Pancreas (tissue), 10 donors: ENCODE results near the gene SLC36A2. TPM values are rescaled to one million over a fixed set of nuclear protein-coding genes. Genes with fewer than 3 reads are reported as not detected.

Experiments used
- ATAC-seq, 4 donors: fragments of 200-7000 bp; cut with Tn5 transposase; one replicate each; pipeline versions ENCODE4 v1.8.0 to v1.9.1; 2020; ENCODE audit warnings: mild to moderate bottlenecking in 4 of 4, moderate library complexity in 4 of 4
- DNase-seq, 6 donors: peaks; one replicate each; pipeline ENCODE4 v3.0.0-alpha.2; 2020
- FAIRE-seq: peaks from 2 replicates; lab custom pipeline; 2012; peaks lifted over from hg19 to GRCh38; lab: Jason Lieb, UNC
- H3K27ac ChIP-seq, 4 donors: fragments of 200-600 bp; sonication (generic); 1 replicate in 3 of 4; 2 replicates in 1 of 4; pipeline versions ENCODE4 v1.5.0 to v1.8.0; 2020
- H3K27me3 ChIP-seq, 4 donors: fragments of 200-600 bp; one replicate each; pipeline ENCODE4 v1.8.0; 2021
- H3K36me3 ChIP-seq, 3 donors: fragments of 200-600 bp; sonication (generic) in 1 of 3; one replicate each; pipeline versions ENCODE4 v1.5.0 to v1.8.0; 2020 to 2021
- H3K4me1 ChIP-seq, 3 donors: fragments of 200-600 bp; one replicate each; pipeline ENCODE4 v1.8.0; 2021
- H3K4me3 ChIP-seq, 4 donors: fragments of 200-600 bp; sonication (generic) in 2 of 4; one replicate each; pipeline versions ENCODE4 v1.5.0 to v1.8.0; 2020 to 2021
- H3K9me3 ChIP-seq, 4 donors: fragments of 200-600 bp; one replicate each; pipeline ENCODE4 v1.8.0; 2021
- CTCF ChIP-seq, 4 donors: fragments of 200-600 bp; sonication (generic) in 3 of 4; IDR thresholded peaks; one replicate each; pipeline versions ENCODE4 v1.5.0 to v1.8.0; 2021; ENCODE audit warnings: antibody characterized with exemption in 4 of 4
- WGBS, 2 donors: extraction: QIAGEN DNeasy Blood & Tissue Kit; methylation state at CpG; one replicate each; pipeline ENCODE4 v1.1.7; 2013; 5-methylcytosine and 5-hydroxymethylcytosine counted together
- intact Hi-C, 3 donors: fragments of 100-400 bp; cut with DNase I; formaldehyde crosslinking; loops; one replicate each; pipeline versions ENCODE4 v1.11.1 to v1.14.2; 2022
- polyA plus RNA-seq, 2 donors: library from polyadenylated mRNA; stranded (reverse); fragments of 200-250 nt; gene quantifications; one replicate each; pipeline ENCODE4 v1.2.3, GENCODE V29; 2013
- total RNA-seq, 6 donors: library from RNA; stranded (reverse); fragmentation: NEBNext Ultra II Directional in 4 of 6; extraction: Animal tissue kit (Norgen Biotek cat#: 25700) in 4 of 6; gene quantifications; one replicate each; pipeline versions ENCODE4 v1.2.1 to v1.2.4, GENCODE V29; 2021 to 2023
- donor health status: healthy with polysubstance abuse.
- donor health status: DM: no; HTN: no; CAD: no; lungs with moderate emphysema.
- donor health status: DM: no; HTN: no; CAD: no.
- donor health status: control.
- donor health status: control.
- donor health status: Bipolar disorder and iron deficiency.
- donor health status: DM: yes; HTN: yes; CAD: no.
- donor health status: DM: no; HTN: no; CAD: no.
- donor health status: DM: no; HTN: no; CAD: no.
- donor health status: DM: yes; HTN: yes; CAD: no.

SLC36A2 gene
- total and polyA plus RNA-seq, 8 donors: not detected

DNA sequence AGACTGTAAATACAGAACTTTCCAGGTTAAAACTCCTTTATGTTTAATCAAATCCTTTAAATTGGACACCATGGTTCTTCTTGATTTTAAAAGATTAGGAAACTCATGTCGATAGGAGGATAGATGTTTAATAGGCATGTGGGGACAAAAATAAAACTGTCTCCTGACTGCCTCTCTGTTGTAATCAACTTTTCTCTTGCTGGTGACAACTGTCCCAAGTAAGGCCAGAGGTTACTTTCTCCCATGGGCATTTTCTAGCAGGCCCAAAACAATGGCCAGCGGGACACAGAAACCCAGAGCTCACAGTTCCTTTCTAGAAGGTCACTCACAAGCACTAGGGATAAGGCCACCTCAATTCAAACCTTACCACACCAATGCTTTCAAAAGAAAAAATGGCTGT is 14.5 kb downstream of the SLC36A2 start:
- no peaks in the 10 kb centered on the region for H3K36me3 ChIP-seq
- DNase-seq (no peak), FAIRE-seq (no peak), ATAC-seq (no peak)
- H3K9me3 ChIP-seq: no peaks in the 10 kb centered on the region
- no peaks in the 10 kb centered on the region for H3K4me1 ChIP-seq
- H3K27ac ChIP-seq: no peak overlapping the region
- no peak for TF ChIP-seq CTCF (IDR thresholded peaks at IDR 0.05)
- no peaks in the 10 kb centered on the region for H3K27me3 ChIP-seq
- intact Hi-C loops: no loop called here
- no peak overlapping the region for H3K4me3 ChIP-seq
- 80 to 81% methylated on average over 2 of the region's 2 CpGs for WGBS, 2 donors

GRCh38 chr5:151328734-151329133 is 18.6 kb downstream of the SLC36A2 start:
- Histone ChIP-seq H3K27me3 (no peaks in the 10 kb centered on the region), H3K36me3 (no peaks in the 10 kb centered on the region), H3K4me1 (no peaks in the 10 kb centered on the region), H3K27ac (no peak overlapping the region), H3K9me3 (no peaks in the 10 kb centered on the region), H3K4me3 (no peak overlapping the region)
- intact Hi-C loops: no loop called here
- no peak for TF ChIP-seq CTCF (IDR thresholded peaks at IDR 0.05)
- DNase-seq (no peak), FAIRE-seq (no peak), ATAC-seq (no peak)
- WGBS, 2 donors: 81 to 84% methylated on average over 4 of the region's 4 CpGs

- no peaks in the 10 kb centered on the region for H3K27me3 ChIP-seq
- no peaks in the 10 kb centered on the region for H3K4me1 ChIP-seq
- no peak overlapping the region for H3K27ac ChIP-seq
- no peak for TF ChIP-seq CTCF (IDR thresholded peaks at IDR 0.05)
- no peak for FAIRE-seq
- DNase-seq: no peak
- intact Hi-C loops: no loop called here
- H3K4me3 ChIP-seq: no peak overlapping the region
- H3K36me3 ChIP-seq: no peaks in the 10 kb centered on the region
- ATAC-seq: no peak
- H3K9me3 ChIP-seq: no peaks in the 10 kb centered on the region
- WGBS, 2 donors: 30 to 45% methylated on average over 2 of the region's 2 CpGs
Observed at GRCh38 chr5:151327585-151327984, 19.8 kb downstream of the SLC36A2 start.

- no peak for FAIRE-seq
- WGBS, 2 donors: 90 to 93% methylated on average over 3 of the region's 3 CpGs
- DNase-seq: no peak
Observed at GRCh38 chr5:151326266-151326665, 21.1 kb downstream of the SLC36A2 start.

DNA sequence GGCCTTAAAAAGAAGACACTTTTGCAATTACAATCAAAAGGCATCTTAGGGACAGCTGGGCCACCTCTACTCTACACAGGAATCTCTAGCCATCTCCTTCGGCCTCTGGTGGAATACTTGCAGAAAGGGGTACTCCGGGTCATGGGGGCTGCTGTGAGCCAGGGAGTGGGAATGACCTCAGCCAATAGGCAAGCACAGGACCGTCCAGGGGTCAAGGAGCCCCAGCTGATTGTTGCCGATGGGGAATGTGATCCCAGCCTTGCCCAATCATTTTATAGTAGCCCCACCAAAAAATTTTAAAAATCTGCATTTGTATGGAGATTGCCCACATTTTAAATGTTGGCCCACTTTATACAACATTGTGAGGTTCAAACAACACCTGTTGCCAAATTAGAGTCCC is 26.9 kb downstream of the SLC36A2 start:
- ATAC-seq: no peak
- no peaks in the 10 kb centered on the region for H3K4me1 ChIP-seq
- no peaks in the 10 kb centered on the region for H3K9me3 ChIP-seq
- FAIRE-seq: no peak
- H3K27ac ChIP-seq: no peak overlapping the region
- intact Hi-C loops: no loop called here
- DNase-seq: no peak
- H3K36me3 ChIP-seq: no peaks in the 10 kb centered on the region
- 86 to 88% methylated on average over 4 of the region's 4 CpGs for WGBS, 2 donors
- TF ChIP-seq CTCF (IDR thresholded peaks at IDR 0.05): no peak
- H3K27me3 ChIP-seq: no peaks in the 10 kb centered on the region
- no peak overlapping the region for H3K4me3 ChIP-seq

More at GRCh38 chr5:151326266-151326665, 21.1 kb downstream of the SLC36A2 start:
- no peak for TF ChIP-seq CTCF (IDR thresholded peaks at IDR 0.05)
- ATAC-seq: no peak
- intact Hi-C loops: no loop called here
- no peak overlapping the region for H3K4me3 ChIP-seq
- H3K27me3 ChIP-seq: no peaks in the 10 kb centered on the region
- H3K4me1 ChIP-seq: no peaks in the 10 kb centered on the region
- no peaks in the 10 kb centered on the region for H3K9me3 ChIP-seq
- H3K27ac ChIP-seq: no peak overlapping the region
- H3K36me3 ChIP-seq: no peaks in the 10 kb centered on the region
